KG1 (cell line): ENCODE data around the gene FBLN1.

ENCODE experiments used
- DNase-seq: peaks from one replicate; lab custom pipeline; 2025; lab: John Stamatoyannopoulos, UW

The FBLN1 gene

DNA sequence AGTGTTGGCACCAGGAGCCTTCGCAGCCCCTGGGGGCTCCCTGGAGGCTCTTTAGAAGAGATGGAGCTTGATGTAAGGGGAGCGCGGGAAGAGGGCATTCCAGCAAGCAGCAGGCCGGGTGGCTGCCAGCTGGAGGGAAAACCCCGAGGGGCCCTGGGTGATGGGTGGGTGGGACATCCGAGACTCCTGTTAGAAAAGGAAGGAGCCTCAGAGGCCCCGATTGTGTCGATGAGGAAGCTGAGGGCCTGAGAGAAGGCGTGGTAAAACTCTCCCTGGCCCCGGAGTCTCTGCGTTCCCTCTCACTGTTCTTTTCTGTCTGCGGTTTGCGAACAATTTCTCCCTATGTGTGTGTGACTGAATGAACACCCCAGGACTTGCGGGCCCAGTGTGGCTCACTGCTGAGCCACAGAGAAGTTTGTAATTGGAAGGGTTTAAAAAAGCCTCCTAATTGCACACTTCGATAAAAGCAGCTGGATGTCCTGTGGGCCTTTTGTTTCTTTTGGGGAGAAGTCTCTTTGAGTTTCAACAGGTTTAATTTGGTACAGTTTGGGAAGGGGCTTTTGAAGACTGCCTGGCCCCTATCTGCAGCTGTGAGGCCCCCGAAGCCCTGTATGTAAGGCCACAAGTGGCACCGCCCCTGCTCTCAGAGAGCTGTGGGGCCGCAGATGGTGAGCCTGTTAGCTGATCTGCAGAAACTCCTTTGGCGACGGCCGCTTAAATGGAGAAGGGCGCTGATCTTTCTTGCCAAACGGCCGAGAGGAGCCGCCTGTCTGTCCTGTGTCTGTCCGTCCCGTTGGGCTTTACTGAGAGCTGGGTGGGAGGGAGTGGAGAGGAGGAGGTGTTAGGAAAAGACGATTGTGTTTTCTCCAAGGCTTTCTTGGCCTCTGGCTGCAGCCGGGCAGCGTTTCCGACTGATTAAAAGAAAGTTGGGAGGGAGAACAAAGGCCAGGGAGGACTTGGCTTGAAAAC, 2.0 kb downstream of the FBLN1 start:
- no peak for DNase-seq

- no peak for DNase-seq
Observed at GRCh38 chr22:45505991-45506747, 3.5 kb downstream of the FBLN1 start.

DNA sequence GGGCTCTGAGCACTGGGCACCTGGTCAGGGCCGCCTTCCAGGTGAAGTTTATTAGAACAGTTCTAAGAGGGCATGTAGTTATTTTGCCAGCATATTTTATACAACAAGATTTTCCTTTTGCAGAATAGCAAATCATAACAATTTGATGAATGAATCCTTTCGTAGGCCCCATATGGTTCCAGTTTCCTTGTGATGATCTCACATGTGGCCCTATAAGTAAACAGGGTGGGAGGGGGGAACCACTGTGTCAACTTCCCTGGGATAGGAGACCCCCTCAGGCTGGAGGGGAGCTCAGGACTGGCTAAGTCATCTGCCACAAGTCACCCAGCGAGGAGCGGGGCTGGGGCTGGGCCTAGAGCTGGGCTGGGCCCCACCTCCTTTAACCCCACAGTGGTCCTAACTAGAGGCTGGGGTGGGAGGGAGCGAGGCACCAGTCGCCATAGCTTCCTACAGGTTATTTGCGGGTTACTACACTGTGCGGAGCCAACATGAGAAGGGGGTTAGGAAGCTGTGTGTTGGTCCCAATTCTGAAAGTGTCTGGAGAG, 4.2 kb downstream of the FBLN1 start:
- DNase-seq, result no peak

DNA sequence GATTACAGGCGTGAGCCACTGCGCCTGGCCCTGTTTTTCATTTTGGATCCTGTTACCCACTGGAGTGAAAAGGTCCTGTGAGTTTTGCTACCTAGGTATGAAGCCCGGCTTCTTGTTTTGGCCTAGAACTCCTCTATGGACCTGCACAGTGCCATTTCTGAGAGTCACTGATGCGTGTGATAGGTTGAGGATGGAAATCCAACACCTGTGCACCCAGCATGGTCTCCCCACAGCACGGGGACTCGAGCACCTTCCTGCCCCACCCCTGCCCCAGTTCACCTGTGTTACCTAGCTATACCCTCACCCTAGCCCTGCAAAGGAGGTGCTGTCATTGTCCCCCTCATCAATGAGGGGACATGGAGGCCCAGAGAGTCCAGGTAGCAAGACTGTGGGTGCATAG, 5.1 kb downstream of the FBLN1 start:
- no peak for DNase-seq

- no peak for DNase-seq
Observed at GRCh38 chr22:45508814-45509213, 6.1 kb downstream of the FBLN1 start.

DNA sequence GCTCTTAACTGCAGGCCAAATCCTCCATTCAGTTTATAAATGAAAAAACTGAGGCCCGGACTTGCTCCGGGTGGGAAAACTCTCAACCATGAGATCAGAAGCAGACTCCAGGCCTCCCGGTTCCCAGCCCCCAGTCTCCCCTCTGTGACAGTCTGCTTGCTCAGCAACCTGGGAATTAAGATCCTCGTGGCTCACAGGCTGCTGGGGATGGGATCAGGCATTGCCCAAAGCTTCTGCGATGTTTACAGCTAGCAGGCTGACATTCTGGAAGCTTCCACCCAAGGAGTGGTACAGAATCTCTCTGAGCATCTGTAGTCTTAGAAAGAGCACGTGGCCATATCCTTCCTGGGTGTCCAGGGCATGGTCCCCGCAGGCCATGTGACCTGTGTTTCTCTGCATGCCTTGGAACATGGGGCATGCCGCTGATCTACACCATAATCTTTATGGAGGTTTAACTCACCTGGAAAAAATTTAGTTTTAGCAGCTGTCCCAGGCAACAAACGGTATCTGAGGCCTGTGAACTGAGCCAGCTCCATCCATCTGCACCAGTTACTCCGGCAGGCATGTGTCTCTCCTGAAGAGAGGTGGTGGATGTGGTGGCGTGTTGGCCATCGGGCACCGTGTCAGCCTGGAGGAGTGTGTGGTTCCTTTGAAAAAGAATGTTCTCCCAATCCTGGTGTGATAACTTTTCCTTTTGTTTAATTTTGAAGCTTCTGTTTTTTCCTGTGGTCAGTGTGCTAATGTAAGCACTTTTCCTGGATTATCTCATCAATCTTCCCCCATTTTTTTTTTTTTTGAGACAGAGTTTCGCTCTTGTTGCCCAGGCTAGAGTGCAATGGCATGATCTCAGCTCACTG, 7.9 kb downstream of the FBLN1 start:
- DNase-seq, result no peak

GRCh38 chr22:45511847-45512261, 9.2 kb downstream of the FBLN1 start:
- DNase-seq, result no peak

GRCh38 chr22:45512363-45512762, 9.7 kb downstream of the FBLN1 start:
- no peak for DNase-seq

- no peak for DNase-seq
Observed at GRCh38 chr22:45515676-45516075, 13.0 kb downstream of the FBLN1 start.

DNA sequence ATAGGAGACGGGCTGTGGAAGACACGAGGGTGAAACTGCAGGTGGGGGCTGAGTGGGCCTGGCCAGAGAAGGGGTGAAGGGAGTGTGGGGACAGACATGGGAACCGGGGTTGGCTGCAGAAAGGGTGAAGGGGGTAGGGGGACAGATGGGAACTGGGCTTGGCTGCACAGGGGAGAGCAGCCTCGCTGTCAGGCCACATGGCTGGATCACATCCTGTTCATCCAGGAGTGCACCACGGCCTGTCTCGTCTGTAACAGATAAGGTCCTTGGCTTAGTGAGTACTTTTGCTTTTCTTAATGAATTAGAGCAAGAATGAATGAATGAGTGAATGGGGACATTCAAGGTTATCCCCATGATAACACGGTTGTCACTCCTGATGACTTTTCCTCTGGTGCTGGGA, 13.5 kb downstream of the FBLN1 start:
- DNase-seq, result no peak

- no peak for DNase-seq
Observed at GRCh38 chr22:45516923-45517675, 14.4 kb downstream of the FBLN1 start.

GRCh38 chr22:45518136-45518535, 15.5 kb downstream of the FBLN1 start:
- DNase-seq, result no peak

GRCh38 chr22:45518580-45518991, 15.9 kb downstream of the FBLN1 start:
- no peak for DNase-seq

DNA sequence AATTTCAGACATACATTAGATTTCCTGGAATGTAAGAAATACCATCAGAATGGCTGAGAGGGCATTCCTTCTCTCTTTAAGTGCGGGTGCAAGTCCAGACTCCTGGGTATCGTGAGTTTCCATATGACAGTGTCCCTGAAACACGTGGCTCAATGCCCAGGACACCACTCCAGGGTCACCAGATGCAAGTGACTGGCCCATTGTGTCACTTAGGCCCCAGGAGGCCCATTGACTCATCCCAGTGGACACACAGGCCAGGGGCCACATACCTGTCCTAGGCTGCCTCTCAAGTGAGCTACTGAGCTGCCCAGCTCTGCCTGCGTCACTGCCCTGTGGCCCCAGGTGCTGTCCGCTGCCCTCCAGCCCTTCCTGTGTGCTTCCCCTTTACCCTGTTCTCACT, 18.5 kb downstream of the FBLN1 start:
- DNase-seq, result no peak

- no peak for DNase-seq
Observed at GRCh38 chr22:45522462-45522861, 19.8 kb downstream of the FBLN1 start.

GRCh38 chr22:45524157-45524556, 21.5 kb downstream of the FBLN1 start:
- no peak for DNase-seq

DNA sequence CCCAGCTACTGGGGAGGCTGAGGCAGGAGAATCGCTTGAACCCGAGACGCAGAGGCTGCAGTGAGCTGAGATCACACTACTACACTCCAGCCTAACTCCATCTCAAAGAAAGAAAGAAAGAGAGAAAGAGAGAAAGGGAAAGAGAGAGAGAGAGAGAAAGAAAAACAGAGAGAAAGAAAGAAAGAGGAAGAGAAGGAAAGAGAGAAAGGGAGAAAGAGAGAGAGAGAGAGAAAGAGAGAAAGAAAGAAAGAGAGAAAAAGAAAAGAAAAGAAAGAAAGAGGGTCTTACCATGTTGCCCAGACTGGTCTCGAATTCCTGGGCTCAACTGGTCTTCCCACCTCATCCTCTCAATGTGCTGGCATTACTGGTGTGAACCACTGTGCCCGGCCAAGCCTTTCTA, 22.3 kb downstream of the FBLN1 start:
- no peak for DNase-seq

- DNase-seq, result no peak
Observed at GRCh38 chr22:45525480-45525879, 22.8 kb downstream of the FBLN1 start.

DNA sequence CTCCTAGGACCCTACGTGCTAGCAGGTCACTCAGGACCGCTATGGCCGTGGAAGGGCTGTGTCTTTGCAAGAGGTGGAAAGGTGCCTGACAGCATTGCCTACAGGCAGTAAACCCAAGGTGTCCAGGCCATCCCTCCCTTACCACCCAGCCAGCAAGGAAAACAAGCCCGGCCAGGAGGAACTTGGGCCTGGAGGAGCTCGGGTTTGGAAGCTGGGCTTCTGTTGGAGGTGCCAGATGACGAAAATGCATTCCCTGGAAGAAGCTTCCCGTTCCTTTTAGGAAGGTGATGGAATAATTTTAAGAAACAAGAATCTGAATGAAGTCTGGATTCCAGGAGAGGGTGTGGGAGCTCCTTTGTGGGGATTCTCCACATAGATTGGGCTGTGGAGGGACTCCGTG, 23.6 kb downstream of the FBLN1 start:
- DNase-seq, result no peak

DNA sequence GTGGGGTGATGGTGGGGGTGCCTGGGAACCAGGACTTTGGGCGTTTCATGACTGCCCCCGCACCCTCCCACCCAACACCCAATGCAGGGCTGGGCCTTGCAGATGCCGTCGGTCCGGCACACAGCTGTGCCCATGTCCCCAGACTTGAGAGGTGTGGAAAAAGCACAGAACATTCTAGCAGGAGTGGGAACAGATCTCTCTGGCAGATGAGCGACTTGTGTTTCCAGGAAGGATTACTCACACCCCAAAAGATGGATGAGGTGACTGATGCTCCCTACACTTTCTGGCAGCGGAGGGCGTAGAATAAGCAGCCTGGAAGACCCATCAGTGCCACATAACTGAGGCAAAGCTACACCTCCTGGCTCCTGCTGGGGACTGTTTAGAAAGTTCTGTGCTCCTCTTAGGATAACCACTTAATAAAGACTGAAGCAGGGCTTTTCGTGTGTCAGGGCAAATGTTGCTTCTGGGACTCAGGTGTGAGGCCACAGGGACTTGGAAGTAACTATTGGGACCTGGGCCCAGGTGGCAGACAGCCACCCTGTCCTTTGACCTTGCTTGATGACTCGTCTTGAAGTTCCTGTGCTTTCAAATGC, 24.2 kb downstream of the FBLN1 start:
- no peak for DNase-seq

DNA sequence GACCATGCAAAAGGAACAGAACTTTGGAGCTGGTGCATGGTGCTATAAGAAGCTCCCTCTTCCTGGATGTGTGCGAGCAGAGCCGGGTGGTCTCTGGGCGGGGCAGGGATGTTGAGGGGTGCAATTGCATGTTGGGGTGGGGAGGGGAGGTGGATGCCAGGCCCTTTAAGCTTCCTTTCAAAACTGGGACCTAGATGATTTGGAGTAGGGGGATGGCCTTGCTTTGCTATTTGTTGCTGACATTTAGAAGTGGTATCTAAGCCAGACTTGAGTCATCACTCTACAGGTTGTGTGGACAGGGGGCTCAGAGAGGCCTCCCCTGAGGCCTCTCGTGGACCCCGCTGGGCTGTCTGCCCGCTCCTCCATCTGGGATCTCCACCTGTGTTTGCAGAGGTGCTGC, 24.8 kb downstream of the FBLN1 start:
- DNase-seq, result no peak
